OCI-LY3 (cell line): Measurements from ENCODE around the gene NCBP1.
"Not testable (repeated sequence)": the region's sequence is repeated elsewhere in the genome, so short reads cannot be mapped to it uniquely, and the experiment has no call there.

ENCODE experiments used
- EZH2phosphoT487 ChIP-seq: fragments of 200-600 bp; shearing (Covaris generic); IDR thresholded peaks from 2 replicates; pipeline ENCODE4 v1.6.1; 2018; ENCODE audit warnings: antibody characterized with exemption, mixed run types, low read depth
- TF ChIP-seq, protein P1 (sequence below): fragments of 200-600, 300-600 bp; sonication (generic); IDR thresholded peaks from 2 replicates; pipeline ENCODE4 v1.5.1; 2014; ENCODE audit warnings: antibody characterized with exemption, low read length, low read depth

GRCh38 chr9:97584778-97585177 is 48.8 kb upstream of the NCBP1 start:
- TF ChIP-seq, protein P1, sequence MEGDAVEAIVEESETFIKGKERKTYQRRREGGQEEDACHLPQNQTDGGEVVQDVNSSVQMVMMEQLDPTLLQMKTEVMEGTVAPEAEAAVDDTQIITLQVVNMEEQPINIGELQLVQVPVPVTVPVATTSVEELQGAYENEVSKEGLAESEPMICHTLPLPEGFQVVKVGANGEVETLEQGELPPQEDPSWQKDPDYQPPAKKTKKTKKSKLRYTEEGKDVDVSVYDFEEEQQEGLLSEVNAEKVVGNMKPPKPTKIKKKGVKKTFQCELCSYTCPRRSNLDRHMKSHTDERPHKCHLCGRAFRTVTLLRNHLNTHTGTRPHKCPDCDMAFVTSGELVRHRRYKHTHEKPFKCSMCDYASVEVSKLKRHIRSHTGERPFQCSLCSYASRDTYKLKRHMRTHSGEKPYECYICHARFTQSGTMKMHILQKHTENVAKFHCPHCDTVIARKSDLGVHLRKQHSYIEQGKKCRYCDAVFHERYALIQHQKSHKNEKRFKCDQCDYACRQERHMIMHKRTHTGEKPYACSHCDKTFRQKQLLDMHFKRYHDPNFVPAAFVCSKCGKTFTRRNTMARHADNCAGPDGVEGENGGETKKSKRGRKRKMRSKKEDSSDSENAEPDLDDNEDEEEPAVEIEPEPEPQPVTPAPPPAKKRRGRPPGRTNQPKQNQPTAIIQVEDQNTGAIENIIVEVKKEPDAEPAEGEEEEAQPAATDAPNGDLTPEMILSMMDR, result not testable (repeated sequence)
- TF ChIP-seq EZH2phosphoT487, result not testable (repeated sequence)
